ENCODE measurements around the gene GRM8. TPM values are rescaled to one million over a fixed set of nuclear protein-coding genes. Genes with fewer than 3 reads are reported as not detected.

Gene GRM8
- total and polyA plus RNA-seq, 2 donors = 0.27 to 0.38 TPM

DNA sequence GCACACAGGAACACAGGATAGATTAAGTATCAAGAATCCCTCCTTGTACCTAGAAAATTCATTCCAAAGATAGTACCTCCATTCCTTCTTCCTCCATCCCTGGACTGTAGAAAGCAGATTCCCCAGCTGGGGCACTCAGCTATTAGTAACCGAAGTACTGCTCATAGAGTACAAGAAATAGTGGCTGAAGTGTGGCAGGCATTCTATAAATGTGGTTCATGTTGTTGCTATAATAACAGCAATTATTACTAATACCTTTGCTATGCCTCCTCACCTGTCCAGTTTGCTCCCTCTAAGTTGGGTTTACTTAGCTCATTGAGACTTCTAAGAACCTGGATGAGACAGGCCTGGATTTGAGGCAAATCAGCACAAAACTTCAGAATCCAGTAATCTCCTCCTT, 453.2 kb downstream of the GRM8 start:
- H3K4me1 ChIP-seq (ENCODE audit: control insufficient read depth in 2 of 2, insufficient read depth in 2 of 2, low read length in 2 of 2) = no peaks in the 10 kb centered on the region
- 95% methylated on average over 1 of the region's 1 CpG for WGBS

DNA sequence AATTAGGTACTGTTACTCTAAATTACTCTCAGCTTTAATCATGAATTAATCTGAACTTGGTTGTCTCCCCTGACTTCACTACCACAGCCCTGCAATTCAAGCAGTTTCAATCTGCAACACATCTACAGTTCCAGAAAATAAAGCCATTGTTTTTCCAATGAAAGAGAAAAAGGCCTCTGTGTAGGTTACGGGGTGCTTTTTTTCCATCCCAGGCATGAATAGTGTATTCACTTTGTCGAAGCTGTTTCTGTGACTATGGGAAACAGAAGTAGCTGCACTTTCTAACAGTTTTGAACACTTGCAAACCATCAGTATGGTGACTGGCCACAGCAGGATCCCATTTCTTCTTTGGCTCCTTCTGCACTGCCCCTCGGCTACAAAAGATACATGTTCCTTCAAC, 460.2 kb downstream of the GRM8 start:
- H3K4me3 ChIP-seq (ENCODE audit: low read length in 2 of 2) = no peak overlapping the region
- no peaks in the 10 kb centered on the region for H3K9me3 ChIP-seq (ENCODE audit: control insufficient read depth in 2 of 2, insufficient read depth in 1 of 2, low read length in 1 of 2)
- H3K27ac ChIP-seq (ENCODE audit: low read depth in 1 of 2, low read length in 1 of 2) = no peak overlapping the region
- H3K36me3 ChIP-seq (ENCODE audit: control insufficient read depth in 2 of 2, insufficient read depth in 2 of 2, low read length in 1 of 2) = no peaks in the 10 kb centered on the region
- DNase-seq (ENCODE audit: low read depth in 6 of 9, low spot score in 9 of 9) = no peak
- H3K27me3 ChIP-seq (ENCODE audit: control insufficient read depth in 2 of 2, insufficient read depth in 1 of 2, low read length in 1 of 2) = no peaks in the 10 kb centered on the region
- H3K4me1 ChIP-seq (ENCODE audit: control insufficient read depth in 2 of 2, insufficient read depth in 2 of 2, low read length in 2 of 2) = no peaks in the 10 kb centered on the region
- 87% methylated on average over 3 of the region's 3 CpGs for WGBS

More for the DNA sequence above, 453.2 kb downstream of the GRM8 start:
- no peaks in the 10 kb centered on the region for H3K27me3 ChIP-seq (ENCODE audit: control insufficient read depth in 2 of 2, insufficient read depth in 1 of 2, low read length in 1 of 2)
- no peaks in the 10 kb centered on the region for H3K36me3 ChIP-seq (ENCODE audit: control insufficient read depth in 2 of 2, insufficient read depth in 2 of 2, low read length in 1 of 2)
- H3K4me3 ChIP-seq (ENCODE audit: low read length in 2 of 2) = no peak overlapping the region
- no peak overlapping the region for H3K27ac ChIP-seq (ENCODE audit: low read depth in 1 of 2, low read length in 1 of 2)
- no peak for DNase-seq (ENCODE audit: low read depth in 6 of 9, low spot score in 9 of 9)
- H3K9me3 ChIP-seq (ENCODE audit: control insufficient read depth in 2 of 2, insufficient read depth in 1 of 2, low read length in 1 of 2) = no peaks in the 10 kb centered on the region

DNA sequence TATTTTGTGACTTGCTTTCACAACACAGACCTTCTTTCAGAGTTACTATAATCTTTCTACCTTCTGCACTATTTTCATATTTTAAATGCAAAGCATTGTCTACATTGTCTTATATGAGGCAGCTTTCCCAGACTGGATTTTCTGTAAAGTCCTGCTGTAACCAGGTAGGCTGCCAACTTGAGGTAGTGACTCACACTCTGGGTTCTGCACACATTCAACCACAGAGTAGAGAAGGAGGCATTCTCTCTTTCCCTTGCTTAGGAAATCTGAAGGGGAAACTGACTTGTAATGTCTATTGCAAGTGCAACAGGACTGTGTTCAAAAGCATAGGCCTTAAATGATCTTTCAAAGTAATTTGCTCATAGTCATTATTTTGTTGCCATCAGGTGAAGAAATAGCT, 461.4 kb downstream of the GRM8 start:
- no peaks in the 10 kb centered on the region for H3K4me1 ChIP-seq (ENCODE audit: control insufficient read depth in 2 of 2, insufficient read depth in 2 of 2, low read length in 2 of 2)
- H3K4me3 ChIP-seq (ENCODE audit: low read length in 2 of 2) = no peak overlapping the region
- H3K36me3 ChIP-seq (ENCODE audit: control insufficient read depth in 2 of 2, insufficient read depth in 2 of 2, low read length in 1 of 2) = no peaks in the 10 kb centered on the region
- DNase-seq (ENCODE audit: low read depth in 6 of 9, low spot score in 9 of 9) = no peak
- no peaks in the 10 kb centered on the region for H3K9me3 ChIP-seq (ENCODE audit: control insufficient read depth in 2 of 2, insufficient read depth in 1 of 2, low read length in 1 of 2)
- no peaks in the 10 kb centered on the region for H3K27me3 ChIP-seq (ENCODE audit: control insufficient read depth in 2 of 2, insufficient read depth in 1 of 2, low read length in 1 of 2)
- H3K27ac ChIP-seq (ENCODE audit: low read depth in 1 of 2, low read length in 1 of 2) = no peak overlapping the region

DNA sequence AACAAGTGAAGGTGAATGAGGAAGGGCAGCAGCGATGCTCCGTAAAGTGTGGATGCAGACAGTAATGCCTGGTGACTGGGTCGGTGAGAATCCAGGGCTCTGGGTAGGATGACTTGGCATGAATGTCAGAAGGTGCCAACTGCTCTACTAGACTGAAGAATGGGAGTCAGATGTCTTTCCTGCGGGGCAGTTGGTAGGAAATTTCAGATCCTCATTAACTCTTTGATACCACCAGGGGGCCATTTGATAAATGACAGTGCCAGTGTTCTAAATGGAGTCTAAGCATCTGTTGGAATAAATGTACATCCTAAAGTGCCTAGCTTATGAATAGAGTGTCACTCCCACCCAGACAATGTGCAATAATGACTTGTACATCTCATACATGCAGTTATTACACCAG, 462.0 kb downstream of the GRM8 start:
- DNase-seq (ENCODE audit: low read depth in 6 of 9, low spot score in 9 of 9) = no peak
- Histone ChIP-seq H3K4me3 (ENCODE audit: low read length in 2 of 2) (no peak overlapping the region), H3K27me3 (ENCODE audit: control insufficient read depth in 2 of 2, insufficient read depth in 1 of 2, low read length in 1 of 2) (no peaks in the 10 kb centered on the region), H3K27ac (ENCODE audit: low read depth in 1 of 2, low read length in 1 of 2) (no peak overlapping the region), H3K9me3 (ENCODE audit: control insufficient read depth in 2 of 2, insufficient read depth in 1 of 2, low read length in 1 of 2) (no peaks in the 10 kb centered on the region), H3K4me1 (ENCODE audit: control insufficient read depth in 2 of 2, insufficient read depth in 2 of 2, low read length in 2 of 2) (no peaks in the 10 kb centered on the region), H3K36me3 (ENCODE audit: control insufficient read depth in 2 of 2, insufficient read depth in 2 of 2, low read length in 1 of 2) (no peaks in the 10 kb centered on the region)
- WGBS = 90% methylated on average over 4 of the region's 4 CpGs

DNA sequence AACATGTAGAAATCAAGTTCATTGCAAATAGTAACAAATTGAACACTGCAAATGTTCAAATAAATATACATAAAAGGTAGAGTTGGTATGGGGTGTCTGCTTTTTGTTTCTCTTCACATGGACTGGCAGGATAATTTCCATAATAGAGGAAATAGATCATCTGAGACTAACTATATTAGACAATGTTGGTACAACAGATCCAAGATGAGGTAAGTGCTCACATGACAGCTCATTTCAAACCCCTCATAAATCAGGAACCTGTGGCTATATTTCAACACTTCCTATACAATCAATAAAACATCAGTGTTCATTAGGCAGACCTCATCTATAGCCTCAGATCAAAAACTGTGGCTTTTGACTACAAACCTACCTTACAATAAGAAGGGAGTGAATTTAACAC, 469.1 kb downstream of the GRM8 start:
- Histone ChIP-seq H3K36me3 (ENCODE audit: control insufficient read depth in 2 of 2, insufficient read depth in 2 of 2, low read length in 1 of 2) (no peaks in the 10 kb centered on the region), H3K27me3 (ENCODE audit: control insufficient read depth in 2 of 2, insufficient read depth in 1 of 2, low read length in 1 of 2) (no peaks in the 10 kb centered on the region), H3K4me3 (ENCODE audit: low read length in 2 of 2) (no peak overlapping the region), H3K9me3 (ENCODE audit: control insufficient read depth in 2 of 2, insufficient read depth in 1 of 2, low read length in 1 of 2) (no peaks in the 10 kb centered on the region), H3K4me1 (ENCODE audit: control insufficient read depth in 2 of 2, insufficient read depth in 2 of 2, low read length in 2 of 2) (no peaks in the 10 kb centered on the region), H3K27ac (ENCODE audit: low read depth in 1 of 2, low read length in 1 of 2) (no peak overlapping the region)
- no peak for DNase-seq (ENCODE audit: low read depth in 6 of 9, low spot score in 9 of 9)

DNA sequence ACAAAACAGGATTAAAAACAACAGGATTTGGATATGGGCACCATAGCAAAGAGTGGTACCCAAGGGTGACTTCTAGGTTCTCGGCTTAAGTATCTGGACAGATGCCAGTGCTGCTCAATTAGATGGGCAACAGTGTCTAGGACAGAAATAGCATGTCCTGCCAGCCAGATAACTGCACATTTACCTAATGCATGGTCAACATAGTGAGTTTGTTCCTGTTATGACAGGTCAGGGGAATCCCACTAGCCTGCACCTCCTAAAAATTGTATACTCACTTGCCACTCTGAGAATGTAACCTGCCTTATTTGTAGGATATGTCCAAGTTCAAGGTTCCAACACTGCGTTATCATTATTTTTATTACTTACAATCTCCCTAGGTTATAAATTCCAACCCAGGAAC, 471.7 kb downstream of the GRM8 start:
- Histone ChIP-seq H3K27me3 (ENCODE audit: control insufficient read depth in 2 of 2, insufficient read depth in 1 of 2, low read length in 1 of 2) (no peaks in the 10 kb centered on the region), H3K4me3 (ENCODE audit: low read length in 2 of 2) (no peak overlapping the region), H3K9me3 (ENCODE audit: control insufficient read depth in 2 of 2, insufficient read depth in 1 of 2, low read length in 1 of 2) (no peaks in the 10 kb centered on the region), H3K36me3 (ENCODE audit: control insufficient read depth in 2 of 2, insufficient read depth in 2 of 2, low read length in 1 of 2) (no peaks in the 10 kb centered on the region), H3K27ac (ENCODE audit: low read depth in 1 of 2, low read length in 1 of 2) (no peak overlapping the region), H3K4me1 (ENCODE audit: control insufficient read depth in 2 of 2, insufficient read depth in 2 of 2, low read length in 2 of 2) (no peaks in the 10 kb centered on the region)
- 93% methylated on average over 2 of the region's 2 CpGs for WGBS
- DNase-seq (ENCODE audit: low read depth in 6 of 9, low spot score in 9 of 9) = no peak

DNA sequence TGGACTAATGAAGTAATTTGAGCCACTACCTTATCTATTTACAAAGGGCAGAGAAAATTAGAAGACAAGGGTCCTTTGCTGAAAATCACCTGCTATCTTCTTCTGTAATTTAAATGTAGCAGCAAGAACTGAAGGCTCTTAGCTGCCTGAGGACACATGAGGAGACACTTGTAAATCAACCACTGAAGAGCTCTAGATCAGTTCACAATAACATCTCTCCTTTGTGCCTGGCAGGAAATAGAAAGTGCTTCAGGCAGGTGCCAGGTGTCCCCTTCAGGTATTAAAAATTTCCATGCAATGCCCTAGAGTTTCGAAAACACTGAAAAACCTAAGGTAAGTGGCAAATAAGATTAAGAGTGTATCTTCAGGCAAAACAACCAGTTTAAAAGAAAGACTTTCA, 474.6 kb downstream of the GRM8 start:
- H3K4me1 ChIP-seq (ENCODE audit: control insufficient read depth in 2 of 2, insufficient read depth in 2 of 2, low read length in 2 of 2) = no peaks in the 10 kb centered on the region
- no peak overlapping the region for H3K4me3 ChIP-seq (ENCODE audit: low read length in 2 of 2)
- WGBS = 84% methylated on average over 1 of the region's 1 CpG
- no peak for DNase-seq (ENCODE audit: low read depth in 6 of 9, low spot score in 9 of 9)
- H3K27me3 ChIP-seq (ENCODE audit: control insufficient read depth in 2 of 2, insufficient read depth in 1 of 2, low read length in 1 of 2) = no peaks in the 10 kb centered on the region
- no peak overlapping the region for H3K27ac ChIP-seq (ENCODE audit: low read depth in 1 of 2, low read length in 1 of 2)
- no peaks in the 10 kb centered on the region for H3K9me3 ChIP-seq (ENCODE audit: control insufficient read depth in 2 of 2, insufficient read depth in 1 of 2, low read length in 1 of 2)
- no peaks in the 10 kb centered on the region for H3K36me3 ChIP-seq (ENCODE audit: control insufficient read depth in 2 of 2, insufficient read depth in 2 of 2, low read length in 1 of 2)

DNA sequence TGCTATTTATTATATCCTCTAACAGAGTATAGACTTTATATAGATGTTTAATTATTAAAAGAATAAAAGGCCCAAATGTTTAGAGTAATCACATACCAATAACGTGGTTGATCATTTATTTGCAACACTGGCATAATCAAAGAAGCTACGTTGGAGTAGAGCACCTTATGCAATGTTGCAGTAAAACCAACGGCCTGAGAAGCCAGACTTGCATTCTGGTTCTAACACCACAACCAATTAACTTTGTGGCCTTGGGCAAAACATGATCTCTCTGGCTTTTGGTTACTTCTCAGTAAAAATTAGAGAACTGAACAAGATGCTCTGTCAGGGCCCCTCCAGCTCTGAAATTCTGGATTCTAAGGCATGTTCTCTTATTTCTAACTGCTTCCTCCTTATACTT, 476.2 kb downstream of the GRM8 start:
- DNase-seq (ENCODE audit: low read depth in 6 of 9, low spot score in 9 of 9) = no peak
- no peak overlapping the region for H3K4me3 ChIP-seq (ENCODE audit: low read length in 2 of 2)
- no peaks in the 10 kb centered on the region for H3K4me1 ChIP-seq (ENCODE audit: control insufficient read depth in 2 of 2, insufficient read depth in 2 of 2, low read length in 2 of 2)
- H3K27ac ChIP-seq (ENCODE audit: low read depth in 1 of 2, low read length in 1 of 2) = no peak overlapping the region
- H3K36me3 ChIP-seq (ENCODE audit: control insufficient read depth in 2 of 2, insufficient read depth in 2 of 2, low read length in 1 of 2) = no peaks in the 10 kb centered on the region
- WGBS = 86% methylated on average over 3 of the region's 3 CpGs
- H3K9me3 ChIP-seq (ENCODE audit: control insufficient read depth in 2 of 2, insufficient read depth in 1 of 2, low read length in 1 of 2) = no peaks in the 10 kb centered on the region
- no peaks in the 10 kb centered on the region for H3K27me3 ChIP-seq (ENCODE audit: control insufficient read depth in 2 of 2, insufficient read depth in 1 of 2, low read length in 1 of 2)

DNA sequence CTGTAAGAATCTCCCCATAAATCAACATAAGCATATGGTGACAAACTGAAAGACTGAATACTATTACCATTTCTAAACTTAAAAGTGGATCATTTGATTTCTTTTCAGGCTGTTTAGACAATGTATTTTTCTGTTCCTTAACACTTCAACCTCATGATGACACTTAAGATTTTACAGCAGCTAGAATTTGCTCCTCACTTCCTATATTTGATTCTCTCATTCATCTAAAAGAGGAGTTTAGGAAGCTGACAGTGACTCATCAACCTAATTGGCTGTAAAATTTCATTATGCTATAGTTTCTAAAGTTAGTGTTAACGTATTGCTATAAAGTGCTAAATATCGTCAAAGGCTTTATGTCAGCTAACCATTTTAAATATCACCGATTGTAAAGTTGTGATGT, 478.7 kb downstream of the GRM8 start:
- Histone ChIP-seq H3K27ac (ENCODE audit: low read depth in 1 of 2, low read length in 1 of 2) (no peak overlapping the region), H3K4me3 (ENCODE audit: low read length in 2 of 2) (no peak overlapping the region), H3K4me1 (ENCODE audit: control insufficient read depth in 2 of 2, insufficient read depth in 2 of 2, low read length in 2 of 2) (no peaks in the 10 kb centered on the region), H3K9me3 (ENCODE audit: control insufficient read depth in 2 of 2, insufficient read depth in 1 of 2, low read length in 1 of 2) (no peaks in the 10 kb centered on the region), H3K27me3 (ENCODE audit: control insufficient read depth in 2 of 2, insufficient read depth in 1 of 2, low read length in 1 of 2) (no peaks in the 10 kb centered on the region), H3K36me3 (ENCODE audit: control insufficient read depth in 2 of 2, insufficient read depth in 2 of 2, low read length in 1 of 2) (no peaks in the 10 kb centered on the region)
- WGBS = 93% methylated on average over 3 of the region's 3 CpGs
- no peak for DNase-seq (ENCODE audit: low read depth in 6 of 9, low spot score in 9 of 9)

DNA sequence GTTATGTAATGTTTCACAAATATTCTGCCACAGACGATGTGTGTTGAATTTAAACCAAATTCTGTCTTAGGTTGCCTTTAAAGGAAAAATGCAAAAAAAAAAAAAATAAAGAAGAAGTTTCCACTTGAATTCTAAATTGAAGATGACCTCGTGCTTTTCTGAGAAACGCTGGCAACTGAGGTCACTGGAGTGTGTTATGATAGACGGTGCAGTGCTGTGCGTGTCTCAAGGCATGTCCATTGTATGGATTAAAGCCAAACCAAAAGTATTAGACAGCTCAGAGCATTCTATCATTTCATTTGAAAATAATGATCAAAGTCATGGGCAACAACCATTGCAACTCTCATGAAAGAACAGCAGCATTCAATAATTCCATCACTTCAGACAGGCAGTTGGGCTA, 483.9 kb downstream of the GRM8 start:
- Histone ChIP-seq H3K4me1 (ENCODE audit: control insufficient read depth in 2 of 2, insufficient read depth in 2 of 2, low read length in 2 of 2) (no peaks in the 10 kb centered on the region), H3K27ac (ENCODE audit: low read depth in 1 of 2, low read length in 1 of 2) (no peak overlapping the region), H3K27me3 (ENCODE audit: control insufficient read depth in 2 of 2, insufficient read depth in 1 of 2, low read length in 1 of 2) (no peaks in the 10 kb centered on the region), H3K4me3 (ENCODE audit: low read length in 2 of 2) (no peak overlapping the region), H3K36me3 (ENCODE audit: control insufficient read depth in 2 of 2, insufficient read depth in 2 of 2, low read length in 1 of 2) (no peaks in the 10 kb centered on the region), H3K9me3 (ENCODE audit: control insufficient read depth in 2 of 2, insufficient read depth in 1 of 2, low read length in 1 of 2) (no peaks in the 10 kb centered on the region)
- 89% methylated on average over 5 of the region's 5 CpGs for WGBS
- no peak for DNase-seq (ENCODE audit: low read depth in 6 of 9, low spot score in 9 of 9)
